Hindlimb muscle (tissue), 1 donor: ENCODE results near the gene SCAPER. TPM values are rescaled to one million over a fixed set of nuclear protein-coding genes. Genes with fewer than 3 reads are reported as not detected.
A peak's percentile ranks its signal among the peaks of the same experiment; 100 is the strongest.

ENCODE experiments used
- DNase-seq: peaks from one replicate; pipeline ENCODE4 v3.0.0-alpha.2; 2013
- polyA plus RNA-seq: library from polyadenylated mRNA; unstranded; fragments of 120-200 nt; gene quantifications from one replicate; pipeline ENCODE4 v1.2.1, GENCODE V29; 2013; ENCODE audit not compliant: insufficient read length

Gene SCAPER, protein sequence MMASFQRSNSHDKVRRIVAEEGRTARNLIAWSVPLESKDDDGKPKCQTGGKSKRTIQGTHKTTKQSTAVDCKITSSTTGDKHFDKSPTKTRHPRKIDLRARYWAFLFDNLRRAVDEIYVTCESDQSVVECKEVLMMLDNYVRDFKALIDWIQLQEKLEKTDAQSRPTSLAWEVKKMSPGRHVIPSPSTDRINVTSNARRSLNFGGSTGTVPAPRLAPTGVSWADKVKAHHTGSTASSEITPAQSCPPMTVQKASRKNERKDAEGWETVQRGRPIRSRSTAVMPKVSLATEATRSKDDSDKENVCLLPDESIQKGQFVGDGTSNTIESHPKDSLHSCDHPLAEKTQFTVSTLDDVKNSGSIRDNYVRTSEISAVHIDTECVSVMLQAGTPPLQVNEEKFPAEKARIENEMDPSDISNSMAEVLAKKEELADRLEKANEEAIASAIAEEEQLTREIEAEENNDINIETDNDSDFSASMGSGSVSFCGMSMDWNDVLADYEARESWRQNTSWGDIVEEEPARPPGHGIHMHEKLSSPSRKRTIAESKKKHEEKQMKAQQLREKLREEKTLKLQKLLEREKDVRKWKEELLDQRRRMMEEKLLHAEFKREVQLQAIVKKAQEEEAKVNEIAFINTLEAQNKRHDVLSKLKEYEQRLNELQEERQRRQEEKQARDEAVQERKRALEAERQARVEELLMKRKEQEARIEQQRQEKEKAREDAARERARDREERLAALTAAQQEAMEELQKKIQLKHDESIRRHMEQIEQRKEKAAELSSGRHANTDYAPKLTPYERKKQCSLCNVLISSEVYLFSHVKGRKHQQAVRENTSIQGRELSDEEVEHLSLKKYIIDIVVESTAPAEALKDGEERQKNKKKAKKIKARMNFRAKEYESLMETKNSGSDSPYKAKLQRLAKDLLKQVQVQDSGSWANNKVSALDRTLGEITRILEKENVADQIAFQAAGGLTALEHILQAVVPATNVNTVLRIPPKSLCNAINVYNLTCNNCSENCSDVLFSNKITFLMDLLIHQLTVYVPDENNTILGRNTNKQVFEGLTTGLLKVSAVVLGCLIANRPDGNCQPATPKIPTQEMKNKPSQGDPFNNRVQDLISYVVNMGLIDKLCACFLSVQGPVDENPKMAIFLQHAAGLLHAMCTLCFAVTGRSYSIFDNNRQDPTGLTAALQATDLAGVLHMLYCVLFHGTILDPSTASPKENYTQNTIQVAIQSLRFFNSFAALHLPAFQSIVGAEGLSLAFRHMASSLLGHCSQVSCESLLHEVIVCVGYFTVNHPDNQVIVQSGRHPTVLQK (N-terminal part only)
- 85.4 TPM for polyA plus RNA-seq

DNA sequence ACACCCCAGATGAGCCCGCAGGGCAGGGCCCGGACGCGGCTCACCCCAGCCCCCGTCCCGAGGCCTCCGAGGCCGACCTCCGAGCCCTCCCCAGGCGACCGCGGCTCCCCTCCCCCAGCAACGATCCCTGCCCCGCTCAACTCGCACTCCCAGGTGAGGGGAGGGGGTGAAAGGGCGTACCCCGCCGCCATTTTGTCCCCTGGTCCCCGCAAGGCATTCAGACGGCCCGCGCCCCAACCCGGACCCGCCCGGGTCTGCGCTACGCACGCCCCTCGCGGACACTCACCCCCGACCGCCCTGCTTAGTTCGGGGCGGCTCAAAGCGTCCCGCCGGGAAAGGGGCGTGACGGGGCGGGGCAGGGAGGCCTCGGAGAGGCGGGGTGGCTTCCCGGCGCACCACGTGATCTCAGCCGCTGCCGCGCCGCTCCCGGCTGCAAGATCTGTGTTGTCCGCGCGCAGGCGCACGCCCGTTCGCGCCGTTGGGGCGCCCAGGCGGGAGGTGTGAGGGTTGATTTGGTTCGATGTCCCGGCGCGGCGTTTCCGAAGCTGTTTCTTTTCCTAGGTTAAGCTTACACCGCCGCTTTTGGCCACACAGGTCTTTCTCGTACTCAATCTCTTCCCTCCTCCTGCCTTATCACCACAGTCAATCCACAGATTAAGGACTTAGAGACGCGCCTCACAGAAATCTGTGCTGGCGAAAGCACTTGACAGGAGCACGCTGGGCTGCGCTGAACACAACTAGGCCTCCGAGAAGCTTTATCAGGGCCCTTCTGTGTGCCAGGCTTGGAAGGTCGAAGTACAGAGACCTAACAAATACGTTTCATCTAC, at the start of gene SCAPER:
Gene SCAPER, minus strand, starts transcription at position 328 of the 827 bp plus-strand sequence. CDS start 21,523 bp downstream, outside the sequence.
- DNase-seq: peak; percentile 94

DNA sequence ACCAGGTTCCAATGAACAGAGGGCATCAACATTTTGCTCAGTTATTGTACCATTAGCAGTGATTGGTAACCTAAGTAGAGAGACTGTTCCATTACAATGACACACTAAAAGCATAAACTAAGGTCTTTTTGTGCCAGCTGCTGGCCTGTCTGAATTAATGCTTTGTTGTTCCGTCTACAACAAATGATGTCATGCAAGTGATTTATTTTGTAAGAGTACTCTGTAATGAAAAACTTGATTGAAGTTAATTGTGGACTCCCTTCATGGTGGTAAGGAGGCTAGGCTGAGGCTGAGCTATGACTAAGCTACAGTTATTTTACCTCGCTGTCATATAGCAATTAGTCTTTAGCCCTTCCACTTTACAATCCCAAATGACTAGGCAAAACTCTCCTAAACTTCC, 49.6 kb upstream of the SCAPER start:
- DNase-seq: no peak

DNA sequence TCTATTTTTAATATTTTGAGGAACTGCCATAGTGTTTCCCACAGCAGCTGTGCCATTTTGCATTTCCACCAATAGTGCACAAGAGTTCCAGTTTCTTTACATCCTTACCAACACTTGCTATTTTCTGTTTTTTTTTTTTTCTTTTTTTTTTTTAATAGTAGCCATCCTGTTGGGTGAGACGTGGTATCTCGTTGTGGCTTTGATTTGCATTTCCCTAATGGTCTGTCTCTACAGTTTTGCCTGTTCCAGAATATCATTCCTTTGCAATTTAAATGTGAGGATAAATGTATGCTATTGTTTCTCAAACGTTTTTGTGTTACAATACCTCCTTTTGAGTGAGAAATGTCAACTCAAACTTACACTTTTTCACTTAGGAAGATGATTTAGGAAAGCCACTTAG, 48.8 kb upstream of the SCAPER start:
- no peak for DNase-seq

DNA sequence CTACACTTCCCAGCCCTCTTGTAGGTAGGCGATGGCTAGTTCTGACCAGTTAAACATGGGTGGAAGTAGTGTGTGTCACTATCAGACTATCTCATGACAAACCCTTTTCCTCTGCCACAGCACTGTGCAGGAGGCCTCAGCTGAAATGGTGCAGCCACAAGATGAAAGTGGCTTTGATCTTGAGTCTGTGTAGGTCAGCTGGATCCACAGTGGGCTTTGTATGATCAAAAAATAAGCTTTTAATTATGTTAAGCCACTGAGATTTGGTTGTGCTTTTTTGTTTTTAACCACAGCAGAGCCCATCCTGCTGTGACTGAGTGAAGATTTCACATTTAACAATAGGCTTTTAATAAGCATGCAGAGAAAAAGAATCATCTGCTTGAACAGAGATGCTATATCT, 46.1 kb upstream of the SCAPER start:
- no peak for DNase-seq

DNA sequence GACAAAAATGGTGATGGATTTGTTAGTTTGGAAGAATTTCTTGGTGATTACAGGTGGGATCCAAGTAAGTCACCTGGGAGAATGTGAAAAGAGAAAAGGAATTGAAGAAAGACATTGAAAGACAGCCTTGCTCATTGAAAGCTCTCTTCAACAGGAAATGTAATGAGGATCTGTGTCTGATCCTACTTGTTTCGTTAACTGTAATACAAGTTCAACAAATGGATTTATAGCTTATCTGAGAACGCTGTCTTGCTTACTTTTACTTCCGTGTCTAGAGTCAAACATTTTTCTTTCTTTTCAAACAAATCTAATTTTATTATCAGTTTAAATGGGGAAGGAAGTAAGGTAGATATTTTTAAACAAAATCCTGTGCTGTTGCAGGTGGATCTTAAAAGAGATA, 42.3 kb upstream of the SCAPER start:
- no peak for DNase-seq

DNA sequence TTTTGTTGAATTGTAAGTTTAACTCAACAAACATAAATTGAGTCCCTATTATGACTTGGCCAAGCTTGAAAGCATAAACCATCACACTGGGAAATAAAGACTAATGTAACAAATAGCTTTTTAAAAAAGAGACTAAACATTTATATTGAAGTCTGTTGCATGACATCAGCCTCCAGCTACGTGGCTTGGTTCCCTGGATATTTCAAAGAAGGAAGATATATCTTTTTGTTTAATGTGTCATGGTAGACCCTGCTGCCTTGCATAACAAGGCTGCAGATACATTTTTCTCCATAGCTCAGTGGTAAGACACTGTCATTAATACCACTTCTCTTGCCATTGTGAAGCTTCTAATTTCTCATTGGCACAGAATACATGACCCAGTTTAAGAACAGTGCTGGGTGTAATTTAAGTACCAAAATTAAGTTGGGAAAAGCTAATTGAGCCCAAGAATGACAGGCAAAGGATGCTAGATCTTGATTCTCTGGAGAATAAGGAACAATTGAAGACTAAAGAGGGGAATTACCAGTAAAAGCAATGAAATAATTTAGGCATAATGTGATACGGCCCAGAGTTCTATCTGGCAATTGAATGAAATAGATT, 40.5 kb upstream of the SCAPER start:
- DNase-seq: no peak

DNA sequence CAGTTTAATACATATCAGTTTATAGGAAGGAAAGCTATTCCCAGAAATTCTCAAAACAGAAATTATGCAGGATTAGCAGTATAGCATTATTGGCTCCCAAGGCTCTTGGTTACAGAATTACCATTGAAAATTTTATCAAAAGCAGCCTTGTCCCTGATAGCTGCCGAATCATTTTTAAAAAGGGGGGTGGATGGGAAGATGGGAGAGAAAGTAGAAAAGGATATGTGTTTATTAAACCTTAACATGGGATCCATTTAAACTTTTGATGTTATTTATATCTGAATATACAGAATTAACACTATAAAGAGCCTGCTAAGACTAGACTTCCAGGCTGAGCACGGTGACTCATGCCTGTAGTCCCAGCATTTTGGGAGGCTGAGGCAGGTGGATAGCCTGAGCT, 37.2 kb upstream of the SCAPER start:
- DNase-seq: no peak

DNA sequence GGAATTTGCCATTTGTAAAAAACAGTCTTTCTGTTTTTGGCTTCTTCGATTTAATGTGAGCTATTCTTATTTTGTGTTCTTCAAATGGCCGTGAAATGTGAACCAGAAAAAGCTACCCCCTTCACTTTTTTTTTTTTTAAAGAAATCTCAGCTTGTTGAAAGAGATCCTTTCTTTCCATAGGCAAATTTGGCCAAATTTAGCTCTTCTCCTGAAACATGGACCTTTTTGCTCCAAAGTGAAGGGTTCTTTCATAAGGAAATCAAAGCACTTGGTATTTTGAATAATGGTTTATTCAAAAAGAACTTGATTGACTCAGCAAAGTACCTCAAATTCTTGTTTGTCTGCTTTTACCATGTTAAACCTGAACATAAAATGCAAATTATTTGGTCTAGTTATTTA, 36.5 kb upstream of the SCAPER start:
- DNase-seq: no peak

DNA sequence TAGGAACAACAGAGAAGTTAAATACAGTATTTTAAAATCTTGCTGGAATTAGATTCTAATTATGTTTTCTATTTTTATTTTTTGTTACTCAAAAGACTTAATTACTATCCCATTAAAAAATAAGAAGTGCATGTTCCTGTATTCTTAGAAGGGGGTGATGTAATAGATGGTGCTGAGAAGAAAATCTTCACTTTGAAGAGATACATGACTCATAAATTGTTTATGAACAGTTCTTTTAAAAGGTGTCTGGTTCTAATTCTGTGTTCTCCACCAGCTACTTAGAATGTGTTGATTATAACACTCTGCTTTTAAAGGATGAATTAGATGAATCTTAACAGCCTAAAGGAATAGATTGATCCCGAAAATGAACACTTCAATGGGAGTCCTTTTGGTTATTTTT, 34.6 kb upstream of the SCAPER start:
- DNase-seq: no peak

DNA sequence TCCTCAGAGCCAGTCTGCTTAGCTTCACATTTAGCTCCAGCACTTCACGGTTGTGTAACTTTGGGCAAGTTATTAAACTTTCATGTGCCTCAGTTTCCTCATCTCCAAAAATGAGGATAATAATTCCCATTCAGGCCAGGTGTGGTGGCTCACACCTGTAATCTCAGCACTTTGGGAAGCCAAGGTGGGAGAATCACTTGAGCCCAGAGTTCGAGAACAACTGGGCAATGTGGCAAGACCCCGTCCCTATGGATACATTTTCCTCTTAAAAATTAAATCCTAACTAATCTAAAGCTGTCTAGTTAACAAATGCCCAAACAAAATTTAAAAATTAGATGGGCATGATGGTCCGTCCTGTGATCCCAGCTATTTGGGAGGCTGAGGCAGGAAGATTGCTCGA, 33.6 kb upstream of the SCAPER start:
- DNase-seq: no peak

DNA sequence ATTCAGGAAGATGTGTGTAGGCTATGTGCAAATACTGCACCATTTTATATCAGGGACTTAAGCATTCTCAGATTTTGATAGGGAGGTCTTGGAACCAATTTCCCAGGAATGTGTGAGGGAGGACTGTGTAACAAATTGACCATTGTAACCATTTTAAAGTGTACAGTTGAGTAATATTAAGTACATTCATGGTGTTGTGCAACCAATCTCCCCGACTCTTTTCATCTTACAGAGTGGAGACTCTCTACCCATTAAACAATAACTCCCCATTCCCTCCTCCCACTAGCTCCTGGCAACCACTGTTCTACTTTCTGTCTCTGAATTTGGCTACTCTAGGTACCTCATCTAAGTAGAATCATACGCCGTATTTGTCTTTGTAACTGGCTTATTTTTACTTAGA, 31.5 kb upstream of the SCAPER start:
- DNase-seq: no peak

DNA sequence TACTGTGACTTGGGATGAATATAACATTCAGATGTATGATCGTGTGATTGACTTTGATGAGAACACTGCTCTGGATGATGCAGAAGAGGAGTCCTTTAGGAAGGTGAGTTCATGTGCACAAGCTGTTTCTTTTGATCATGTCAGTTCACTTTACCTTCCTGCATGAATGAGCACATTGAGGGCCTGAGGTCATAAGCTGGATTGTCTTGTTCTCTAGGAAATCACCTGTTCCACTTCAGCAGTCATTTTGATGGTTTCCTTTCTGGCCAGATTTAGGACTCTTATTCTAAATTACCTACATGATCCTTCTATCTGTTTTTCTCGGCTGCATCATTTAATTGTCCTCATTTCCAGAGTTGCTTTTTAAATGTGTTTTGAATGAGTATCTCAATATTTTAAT, 30.5 kb upstream of the SCAPER start:
- no peak for DNase-seq

DNA sequence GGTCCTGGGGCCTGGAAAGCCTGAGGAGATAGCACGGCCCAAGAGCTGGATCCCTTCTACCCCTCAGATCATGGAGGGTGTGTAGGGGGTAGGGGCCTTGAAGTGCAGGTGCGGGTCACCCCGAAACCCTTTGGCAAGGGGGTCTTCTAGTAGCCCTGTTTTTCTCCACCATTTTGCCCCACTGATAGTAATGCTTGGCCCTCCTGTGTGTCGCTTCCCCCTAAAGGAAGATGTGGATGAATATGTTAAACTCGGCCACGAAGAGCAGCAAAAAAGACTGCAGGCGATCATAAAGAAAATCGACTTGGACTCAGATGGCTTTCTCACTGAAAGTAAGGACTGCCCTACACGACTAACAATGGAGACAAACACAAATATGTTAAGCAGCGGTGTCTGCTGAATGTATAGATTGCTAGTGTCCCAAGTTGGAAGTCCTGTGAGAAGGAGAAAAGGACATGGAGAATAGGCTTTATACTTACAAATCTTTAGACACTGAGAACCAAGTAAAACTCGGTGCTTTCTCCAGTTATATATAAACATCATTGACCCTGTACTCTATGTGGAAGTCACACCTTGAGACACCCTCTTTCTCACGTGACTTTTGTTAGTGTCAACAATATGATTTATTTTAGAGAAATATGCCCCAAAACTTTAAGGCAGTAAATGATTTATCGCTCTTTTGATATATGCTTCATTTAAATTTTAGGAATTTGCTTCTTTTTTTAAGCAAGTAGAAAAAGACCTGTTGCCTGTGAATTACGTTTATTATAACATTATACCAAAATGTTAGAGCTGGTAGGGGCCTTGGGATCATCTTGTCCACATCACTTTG, 27.2 kb upstream of the SCAPER start:
- DNase-seq: peak; percentile 19

DNA sequence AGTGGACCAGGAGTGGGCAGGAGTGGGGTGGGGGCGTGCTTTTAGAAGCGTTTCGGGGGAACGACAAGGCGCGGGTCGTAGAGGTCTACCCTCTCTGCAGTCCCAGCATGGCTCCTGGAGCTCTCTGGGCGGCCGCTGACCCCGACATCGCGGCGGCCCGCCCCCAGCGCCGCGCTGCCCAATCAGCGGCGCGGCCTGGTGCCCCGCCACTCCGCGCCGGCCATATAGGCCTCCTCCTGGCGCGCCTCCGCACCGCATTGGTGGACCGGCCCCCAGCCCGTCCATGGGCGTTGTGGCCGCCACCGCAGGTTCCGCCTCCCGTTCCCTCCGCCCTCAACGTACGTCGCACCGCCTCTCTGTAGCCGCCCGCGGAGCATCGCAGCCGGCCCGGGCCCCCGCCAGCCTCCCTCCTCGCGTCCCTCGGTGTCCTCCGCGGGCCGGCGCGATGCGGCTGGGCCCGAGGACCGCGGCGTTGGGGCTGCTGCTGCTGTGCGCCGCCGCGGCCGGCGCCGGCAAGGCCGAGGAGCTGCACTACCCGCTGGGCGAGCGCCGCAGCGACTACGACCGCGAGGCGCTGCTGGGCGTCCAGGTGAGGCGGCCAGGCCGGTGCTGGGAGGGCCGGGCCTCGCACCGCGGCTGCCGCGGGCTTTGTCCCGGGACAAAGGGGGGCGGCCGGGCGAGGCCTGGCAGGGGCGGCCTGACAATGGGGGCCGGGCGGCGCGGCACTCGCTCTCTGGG, 26.4 kb upstream of the SCAPER start, which contains the start of gene RCN2:
Gene RCN2, plus strand, starts transcription at position 353 of the 738 bp plus-strand sequence. Its CDS starts 93 bp downstream, at position 446.
- DNase-seq: peak; percentile 96

DNA sequence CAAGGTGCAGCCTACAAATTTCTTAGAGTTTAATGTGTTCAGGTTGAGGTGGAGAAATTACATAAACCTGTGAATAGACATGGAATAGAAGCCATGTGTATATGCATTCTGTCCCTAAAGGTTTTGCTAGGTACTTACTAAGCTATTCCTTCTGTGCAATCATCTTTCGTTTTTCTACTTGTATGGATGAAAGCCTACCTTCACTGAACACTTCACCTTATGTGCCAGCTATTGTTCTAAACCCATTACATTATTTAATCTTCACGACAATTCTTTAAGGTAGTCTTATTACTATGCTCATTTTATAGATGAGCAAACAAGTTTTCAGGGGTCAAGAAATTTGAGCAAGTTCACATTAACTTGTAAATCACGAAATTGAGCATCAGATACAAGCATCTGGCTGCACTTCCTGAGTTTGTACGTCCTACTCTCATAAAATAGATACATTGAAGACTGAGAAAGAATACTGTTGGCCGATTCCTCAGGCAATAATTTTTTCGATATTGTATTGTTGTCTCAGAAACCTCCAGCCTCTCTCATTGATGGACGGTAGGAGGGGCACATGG, 25.8 kb upstream of the SCAPER start:
- DNase-seq: no peak

DNA sequence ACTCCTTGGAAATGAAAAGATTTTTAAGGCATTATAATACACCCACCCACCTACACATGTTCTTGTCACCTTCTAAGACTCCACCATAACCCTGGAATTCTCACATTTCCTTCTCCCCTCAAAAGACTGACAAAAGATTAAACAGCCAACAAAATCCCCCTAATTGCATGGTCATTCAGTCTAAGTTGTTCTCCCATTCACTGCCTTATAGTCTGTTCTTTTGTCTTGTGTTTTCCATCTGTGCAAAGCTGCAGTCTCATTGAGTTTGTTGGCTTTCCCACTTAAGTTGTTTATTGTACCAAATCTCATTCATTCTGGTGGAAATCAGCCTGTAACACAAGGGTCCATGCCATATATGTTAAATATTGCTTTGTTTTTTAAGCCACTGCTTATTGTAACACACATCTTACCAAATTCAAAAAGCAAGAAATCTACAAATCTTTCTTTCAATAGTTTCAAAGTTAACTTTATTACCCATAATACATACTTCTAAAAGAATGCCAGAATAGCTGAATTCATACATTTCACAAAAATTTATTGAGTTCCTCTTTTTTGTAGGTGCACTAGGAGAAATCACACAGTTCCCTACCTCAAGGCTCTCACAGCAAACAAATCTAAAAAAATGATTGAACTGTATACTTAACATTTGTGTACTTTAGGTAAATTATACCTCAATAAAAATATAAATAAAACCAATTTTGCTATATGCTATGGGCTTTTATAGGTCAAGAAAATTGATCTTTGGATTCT, 24.0 kb upstream of the SCAPER start:
- DNase-seq: no peak

DNA sequence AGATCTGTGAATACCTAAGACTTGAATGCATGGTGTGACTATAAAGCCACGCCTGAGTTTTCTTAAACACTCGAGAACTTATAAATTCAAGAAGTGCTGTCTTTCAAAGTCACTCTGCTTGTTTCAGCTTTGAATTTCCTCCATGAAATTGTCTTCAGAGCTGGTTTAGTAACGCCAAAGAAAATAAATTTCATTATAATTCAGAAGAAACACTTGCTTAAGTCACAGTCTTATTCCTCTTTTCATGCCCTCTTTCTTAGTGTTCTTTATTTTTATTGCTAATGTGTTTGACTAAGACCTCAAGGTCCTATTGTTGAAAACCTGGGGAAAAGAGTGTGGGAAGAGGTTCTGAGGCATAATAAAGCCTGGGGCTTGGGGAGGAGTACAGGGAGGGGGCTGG, 23.1 kb upstream of the SCAPER start:
- DNase-seq: no peak

DNA sequence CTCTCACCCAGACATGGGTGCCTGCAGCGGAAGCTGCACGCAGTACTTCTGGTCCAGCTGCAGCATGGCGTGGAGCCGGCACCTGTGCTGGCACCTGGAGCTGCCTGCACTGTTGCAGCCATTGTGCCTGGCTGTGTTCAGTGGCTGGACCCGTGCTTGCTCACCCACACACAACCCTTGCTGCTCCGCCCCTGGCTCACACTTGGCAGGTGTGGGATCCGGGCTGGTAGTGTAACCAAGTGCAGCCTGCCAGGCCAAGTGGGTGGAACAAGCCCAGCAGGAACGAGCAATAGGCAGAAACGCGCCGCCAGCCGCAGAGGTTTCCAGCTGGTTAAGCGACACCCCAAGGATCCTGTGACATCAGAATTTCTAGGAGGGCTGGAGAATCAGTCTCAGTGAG, 11.2 kb upstream of the SCAPER start:
- no peak for DNase-seq

DNA sequence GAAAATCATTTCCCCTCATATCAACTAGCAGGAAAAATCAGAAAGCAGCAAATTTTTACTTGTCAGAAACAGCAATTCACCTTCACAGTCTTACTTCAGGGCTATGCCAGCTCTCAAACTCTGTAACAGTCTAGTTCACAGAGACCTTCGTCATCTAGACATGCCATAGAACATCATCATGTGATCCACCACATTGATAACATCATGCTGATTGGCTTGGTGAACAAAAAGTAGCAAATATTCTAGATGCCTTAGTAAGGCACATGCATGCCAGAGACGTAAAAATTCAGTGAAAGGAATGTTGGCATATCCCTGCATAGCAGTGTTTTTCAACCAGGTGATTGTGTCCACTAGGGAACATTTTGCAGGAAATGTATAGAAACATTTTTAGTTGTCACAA, 8.6 kb upstream of the SCAPER start:
- DNase-seq: no peak
